NCI-H2196 (cell line): ENCODE results near the gene RAB17.

Source experiments
- DNase-seq: peaks from one replicate; lab custom pipeline; 2025; ENCODE audit not compliant: unreplicated experiment; lab: John Stamatoyannopoulos, UW

RAB17 gene

GRCh38 chr2:237540223-237540775 is 50.2 kb downstream of the RAB17 start:
- DNase-seq = no peak

GRCh38 chr2:237539681-237540080 is 50.9 kb downstream of the RAB17 start:
- DNase-seq = no peak

DNA sequence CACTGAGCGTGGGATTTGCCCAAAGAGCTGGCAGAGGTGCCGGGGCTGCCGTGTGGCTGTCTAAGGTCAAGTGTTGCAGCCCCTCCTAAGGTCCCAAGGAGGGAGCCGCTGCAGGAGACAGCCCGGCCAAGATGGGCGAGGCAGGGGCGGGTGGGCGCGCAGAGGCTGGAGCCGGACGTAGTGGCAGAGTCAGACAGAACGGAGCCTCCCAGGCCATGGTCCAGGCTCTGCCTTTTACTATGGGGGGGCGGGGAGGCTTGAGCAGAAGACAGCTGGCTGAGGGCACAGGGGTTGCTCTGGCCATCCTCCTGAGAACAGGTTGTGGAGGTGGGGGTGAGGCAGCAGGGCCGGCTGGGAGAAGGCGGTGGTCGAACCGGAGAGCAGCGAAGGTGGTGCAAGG is 51.6 kb downstream of the RAB17 start:
- no peak for DNase-seq

GRCh38 chr2:237538001-237538720 is 52.4 kb downstream of the RAB17 start:
- no peak for DNase-seq

GRCh38 chr2:237536617-237537016 is 53.9 kb downstream of the RAB17 start:
- DNase-seq = no peak

DNA sequence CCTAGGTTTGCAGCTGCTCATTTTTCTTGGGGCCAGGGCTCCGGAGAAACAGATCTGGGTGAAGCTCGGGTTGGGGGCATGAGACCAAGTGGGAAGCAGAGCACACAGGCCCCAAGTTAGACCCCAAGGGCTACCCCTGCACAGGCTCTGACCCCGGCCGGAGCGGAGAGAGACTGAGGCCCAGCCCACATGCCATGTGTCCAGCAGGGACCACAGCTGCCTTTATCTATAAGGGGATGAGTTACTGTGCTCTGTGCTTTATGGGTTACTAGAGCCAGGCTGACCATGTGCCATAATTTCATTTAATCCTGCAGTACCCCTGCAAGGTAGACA is 54.5 kb downstream of the RAB17 start:
- no peak for DNase-seq

GRCh38 chr2:237535385-237536082 is 55.0 kb downstream of the RAB17 start:
- DNase-seq = no peak

DNA sequence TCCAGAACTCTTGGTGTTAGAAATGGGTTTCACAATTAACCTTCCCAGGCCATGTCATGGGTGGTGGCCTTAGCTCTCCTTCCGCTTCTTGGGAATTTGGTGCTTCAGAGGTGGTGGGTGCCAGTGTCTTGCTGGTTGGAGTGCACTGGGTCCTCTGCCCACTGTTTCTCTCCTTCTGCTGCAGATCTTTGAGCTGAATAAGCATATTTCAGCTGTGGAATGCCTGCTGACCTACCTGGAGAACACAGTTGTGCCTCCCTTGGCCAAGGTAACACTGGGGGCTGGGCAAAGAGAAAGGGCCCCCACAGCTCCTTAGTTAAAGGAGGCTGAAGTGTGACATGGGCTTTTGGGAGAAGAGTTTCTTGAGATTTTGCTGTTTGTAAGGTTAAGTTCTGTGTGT is 56.2 kb downstream of the RAB17 start:
- DNase-seq = no peak

DNA sequence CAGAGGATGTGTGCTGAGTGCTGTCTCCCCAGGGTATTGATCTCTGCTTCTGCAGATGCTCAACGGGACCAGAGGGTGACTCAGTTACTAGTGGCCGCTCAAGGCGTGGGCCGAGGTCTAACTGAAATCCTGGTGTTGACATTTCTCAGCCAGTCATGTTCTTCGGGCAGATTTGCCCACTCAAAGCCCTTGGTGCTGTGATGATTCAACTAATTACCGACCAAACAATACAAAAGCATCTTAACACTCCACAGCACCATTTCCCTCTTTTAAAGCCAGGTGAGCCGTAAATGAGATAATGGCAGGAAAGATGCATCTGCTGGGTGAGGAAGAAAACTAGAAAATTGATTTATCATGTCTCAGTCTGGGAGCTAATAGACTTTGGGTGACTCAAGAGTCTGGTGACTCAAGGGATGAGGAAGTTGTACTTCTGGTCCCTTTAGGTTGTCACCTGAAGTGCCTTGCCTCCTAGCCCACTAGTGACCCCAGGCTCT is 56.8 kb downstream of the RAB17 start:
- no peak for DNase-seq

DNA sequence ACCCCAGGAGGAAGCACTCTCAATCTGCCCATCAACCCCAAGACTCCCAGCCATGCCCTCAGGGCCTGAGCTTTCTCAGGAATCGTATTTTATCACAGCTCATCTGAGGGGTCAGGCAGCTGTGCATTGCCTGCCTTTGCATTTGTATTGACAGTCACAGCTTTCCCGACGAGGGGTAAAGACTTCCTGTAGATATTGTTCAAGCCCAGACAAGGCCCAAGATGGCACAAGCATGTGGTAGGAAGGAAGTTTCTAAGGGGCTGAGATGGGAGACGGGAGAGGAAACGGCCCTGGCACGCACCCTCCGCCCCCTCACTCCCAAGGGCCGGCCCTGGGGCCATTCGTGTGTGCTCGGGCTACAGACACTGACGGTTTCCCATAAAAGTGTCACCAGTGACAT is 58.4 kb downstream of the RAB17 start:
- DNase-seq = no peak

DNA sequence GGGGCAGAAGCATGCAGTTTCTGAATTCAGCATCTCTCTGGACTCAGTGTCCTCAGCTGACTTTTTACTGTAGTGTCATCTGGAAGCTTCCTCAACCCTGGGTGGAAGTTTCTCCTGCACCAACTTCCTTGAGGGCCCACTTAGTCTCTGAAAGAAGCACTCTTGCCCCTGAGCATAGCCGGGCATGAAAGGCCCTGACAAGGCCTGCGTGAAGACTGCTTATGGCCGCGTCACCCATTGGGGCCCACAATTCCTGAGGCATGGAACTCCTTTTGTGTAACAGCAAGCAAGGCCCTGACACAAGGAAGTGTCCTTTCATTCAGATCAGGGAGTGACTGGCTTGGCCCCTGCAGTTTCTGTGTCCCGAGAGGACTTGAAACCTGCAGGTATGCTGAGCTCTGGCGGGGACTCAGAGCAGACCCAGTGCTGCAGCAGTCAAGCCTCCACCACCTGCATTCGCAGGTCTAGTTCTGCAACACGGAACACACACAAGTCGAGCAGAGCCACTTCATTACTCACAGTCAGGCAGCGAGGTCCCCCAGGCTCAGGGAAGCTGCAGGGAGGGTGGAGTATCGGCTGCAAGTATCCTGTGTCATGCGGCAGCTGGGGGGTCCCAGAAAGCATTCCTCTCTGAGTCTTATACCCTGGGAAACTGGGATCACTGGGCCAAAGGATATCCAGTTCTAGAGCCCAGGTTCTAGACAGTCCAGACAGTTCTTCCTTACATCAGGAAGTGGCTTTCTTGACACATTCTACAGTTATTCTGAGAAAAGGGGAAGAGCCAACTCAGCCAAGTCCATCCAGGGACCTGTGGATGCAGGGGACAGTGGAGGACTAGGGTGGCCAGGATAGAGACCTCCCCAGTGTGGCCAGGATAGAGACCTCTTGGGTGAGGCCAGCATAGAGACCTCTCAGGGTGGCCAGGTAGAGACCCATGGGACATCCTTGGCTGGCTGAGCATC is 59.8 kb downstream of the RAB17 start:
- DNase-seq = no peak

- no peak for DNase-seq
These were observed 60.8 kb downstream of the RAB17 start for GRCh38 chr2:237529452-237530402.

- DNase-seq = no peak
These were observed 62.8 kb downstream of the RAB17 start for GRCh38 chr2:237527766-237528165.

GRCh38 chr2:237527233-237527632 is 63.3 kb downstream of the RAB17 start:
- DNase-seq = no peak

DNA sequence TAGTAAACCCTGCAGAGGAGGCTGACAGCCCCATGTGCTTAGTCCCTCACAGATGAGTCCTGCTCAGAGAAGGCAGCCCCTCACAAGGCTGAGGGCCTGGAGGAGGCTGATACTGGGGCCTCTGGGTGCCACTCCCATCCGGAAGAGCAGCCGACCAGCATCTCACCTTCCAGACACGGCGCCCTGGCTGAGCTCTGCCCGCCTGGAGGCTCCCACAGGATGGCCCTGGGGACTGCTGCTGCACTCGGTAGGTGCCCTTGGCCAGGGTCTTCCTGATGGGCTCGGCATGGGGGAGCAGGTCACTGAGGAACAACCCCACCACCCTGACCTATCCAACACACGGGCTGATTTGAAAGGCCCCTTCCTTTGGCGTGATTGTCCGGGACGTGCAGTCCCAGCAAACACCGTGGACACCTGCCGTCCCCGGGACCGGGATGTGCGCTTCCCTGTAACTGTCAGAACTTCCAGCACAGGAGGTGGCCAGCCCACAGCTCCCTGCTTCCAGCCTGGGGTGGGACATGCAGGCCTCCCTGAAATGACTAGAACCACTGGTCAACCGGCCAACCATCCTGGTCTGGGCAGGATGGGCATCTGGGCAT is 64.9 kb downstream of the RAB17 start:
- no peak for DNase-seq

DNA sequence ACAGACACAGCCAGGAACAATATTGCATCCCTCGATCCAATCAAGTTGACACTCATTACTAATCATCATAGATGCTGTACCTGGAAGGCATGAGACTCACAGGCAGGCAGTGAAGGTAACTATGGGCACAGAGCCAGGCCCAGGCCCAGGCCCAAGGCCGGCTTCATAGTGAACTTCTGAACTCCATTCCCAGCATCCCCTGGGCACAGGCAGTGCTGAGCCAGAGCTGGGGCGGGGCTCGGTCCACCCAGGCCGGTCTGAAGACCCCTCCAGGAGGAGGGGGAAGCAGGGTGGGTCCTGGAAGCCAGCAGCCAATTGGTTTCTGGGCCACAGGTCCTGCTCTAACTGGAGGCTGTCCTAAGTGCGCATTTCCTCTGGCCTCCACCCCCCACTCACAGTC is 65.9 kb downstream of the RAB17 start:
- DNase-seq = no peak
